Skin epidermis (tissue), 12 donors: ENCODE measurements around the gene CCDC40.

Experiments
- H3K27ac ChIP-seq, 21 experiments: fragments of 200-600 bp; sonication (generic) in 11 of 21; one replicate each; pipeline ENCODE4 v1.5.0; 2020; ENCODE audit warnings: mild to moderate bottlenecking in 3 of 21, inconsistent platforms in 2 of 21, moderate library complexity in 2 of 21
- H3K4me3 ChIP-seq, 7 experiments: fragments of 200-600 bp; sonication (generic) in 2 of 7; one replicate each; pipeline ENCODE4 v1.5.0; 2020; ENCODE audit warnings: inconsistent platforms in 2 of 7, mild to moderate bottlenecking in 2 of 7, moderate library complexity in 1 of 7

CCDC40 gene

GRCh38 chr17:80012765-80013741, 23.4 kb upstream of the CCDC40 start:
- no peak overlapping the region for H3K27ac ChIP-seq
- H3K4me3 ChIP-seq = no peak overlapping the region

- H3K4me3 ChIP-seq = no peak overlapping the region
- H3K27ac ChIP-seq = no peak overlapping the region
Observed at GRCh38 chr17:80017226-80018010, 19.0 kb upstream of the CCDC40 start.

GRCh38 chr17:80018917-80019651, 17.4 kb upstream of the CCDC40 start:
- H3K27ac ChIP-seq = no peak overlapping the region
- no peak overlapping the region for H3K4me3 ChIP-seq

GRCh38 chr17:80021600-80021999, 14.8 kb upstream of the CCDC40 start:
- H3K4me3 ChIP-seq = no peak overlapping the region
- H3K27ac ChIP-seq = no peak overlapping the region

GRCh38 chr17:80023481-80024205, 12.8 kb upstream of the CCDC40 start:
- peak overlapping the region in 4 of 21 experiments; percentile 16 to 60 (median 32) for H3K27ac ChIP-seq
- H3K4me3 ChIP-seq = peak overlapping the region in 1 of 7 experiments; percentile 15

- H3K4me3 ChIP-seq = peak overlapping the region in 1 of 7 experiments; percentile 15
- peak overlapping the region in 2 of 21 experiments; percentile 16 to 30 for H3K27ac ChIP-seq
Observed at GRCh38 chr17:80024206-80024972, 12.1 kb upstream of the CCDC40 start.

GRCh38 chr17:80025140-80025539, 11.3 kb upstream of the CCDC40 start:
- Histone ChIP-seq H3K4me3 (no peak overlapping the region), H3K27ac (peak overlapping the region in 1 of 21 experiments; percentile 7)

- no peak overlapping the region for H3K4me3 ChIP-seq
- no peak overlapping the region for H3K27ac ChIP-seq
Observed at GRCh38 chr17:80025796-80026195, 10.6 kb upstream of the CCDC40 start.

GRCh38 chr17:80026359-80027042, 9.9 kb upstream of the CCDC40 start:
- H3K4me3 ChIP-seq = no peak overlapping the region
- no peak overlapping the region for H3K27ac ChIP-seq

GRCh38 chr17:80027043-80027435, 9.4 kb upstream of the CCDC40 start:
- H3K27ac ChIP-seq = no peak overlapping the region

GRCh38 chr17:80028030-80028429, 8.4 kb upstream of the CCDC40 start:
- no peak overlapping the region for H3K4me3 ChIP-seq

More at GRCh38 chr17:80027043-80027435, 9.4 kb upstream of the CCDC40 start:
- no peak overlapping the region for H3K4me3 ChIP-seq

GRCh38 chr17:80029258-80029974, 7.0 kb upstream of the CCDC40 start:
- H3K27ac ChIP-seq = peak overlapping the region in 11 of 21 experiments; percentile 4 to 64 (median 52)
- H3K4me3 ChIP-seq = no peak overlapping the region

More at GRCh38 chr17:80028030-80028429, 8.4 kb upstream of the CCDC40 start:
- peak overlapping the region in 6 of 21 experiments; percentile 8 to 42 (median 32) for H3K27ac ChIP-seq

GRCh38 chr17:80030730-80031410, 5.6 kb upstream of the CCDC40 start:
- peak overlapping the region in 1 of 7 experiments; percentile 5 for H3K4me3 ChIP-seq
- H3K27ac ChIP-seq = peak overlapping the region in 8 of 21 experiments; percentile 7 to 64 (median 39)

- Histone ChIP-seq H3K27ac (peak overlapping the region in 2 of 21 experiments; percentile 42 to 63), H3K4me3 (no peak overlapping the region)
Observed at GRCh38 chr17:80031691-80032430, 4.6 kb upstream of the CCDC40 start.

GRCh38 chr17:80032614-80033171, 3.7 kb upstream of the CCDC40 start:
- Histone ChIP-seq H3K4me3 (no peak overlapping the region), H3K27ac (no peak overlapping the region)
